Daoy (cell line): Measurements from ENCODE around the gene DAB2IP. TPM values are rescaled to one million over a fixed set of nuclear protein-coding genes. Genes with fewer than 3 reads are reported as not detected.

Experiments used
- DNase-seq: peaks from one replicate; pipeline ENCODE4 v3.0.0-alpha.2; 2015; ENCODE audit warnings: low read depth
- total RNA-seq: library from RNA; depleted of rRNA; stranded (reverse); fragments of >200 nt; shearing (Covaris generic); gene quantifications from 2 replicates; pipeline ENCODE4 v1.2.3, GENCODE V29; 2014

Gene DAB2IP
- total RNA-seq, 1 experiment from 2014 or later: 15.9 TPM

DNA sequence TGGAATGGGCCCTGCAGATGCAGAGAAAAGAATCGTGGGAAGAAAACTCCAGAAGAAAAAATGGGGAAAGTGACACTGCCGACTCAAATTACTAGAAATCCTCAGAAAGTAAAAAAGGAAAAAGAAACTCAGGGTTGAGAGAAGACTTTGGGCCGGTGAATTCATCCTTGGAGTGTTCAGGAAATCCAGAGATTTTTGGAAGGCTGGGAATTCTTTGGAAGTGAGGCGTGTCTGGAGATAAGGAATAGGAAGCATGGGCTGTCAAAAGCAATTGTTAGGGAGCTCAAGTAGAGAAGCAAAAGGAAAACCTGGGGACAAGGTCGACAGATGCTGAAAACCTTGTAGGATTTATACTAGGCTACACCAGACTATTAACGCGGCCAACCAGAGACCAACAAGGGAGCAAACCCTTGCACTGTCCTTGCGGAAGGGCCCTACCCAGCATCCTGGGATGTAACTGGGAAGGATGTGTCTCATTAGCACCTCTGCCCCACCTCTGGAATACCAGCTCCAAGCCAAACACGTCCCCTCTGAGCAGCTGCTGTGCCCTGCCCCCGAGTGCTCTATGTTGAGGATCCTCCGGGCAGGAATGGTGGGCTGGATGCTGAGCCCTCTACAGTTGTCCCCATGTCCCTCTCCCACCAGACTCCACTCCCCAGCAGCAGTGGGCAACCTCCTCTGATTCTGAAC lies 11.6 kb downstream of the DAB2IP start:
- DNase-seq: no peak

DNA sequence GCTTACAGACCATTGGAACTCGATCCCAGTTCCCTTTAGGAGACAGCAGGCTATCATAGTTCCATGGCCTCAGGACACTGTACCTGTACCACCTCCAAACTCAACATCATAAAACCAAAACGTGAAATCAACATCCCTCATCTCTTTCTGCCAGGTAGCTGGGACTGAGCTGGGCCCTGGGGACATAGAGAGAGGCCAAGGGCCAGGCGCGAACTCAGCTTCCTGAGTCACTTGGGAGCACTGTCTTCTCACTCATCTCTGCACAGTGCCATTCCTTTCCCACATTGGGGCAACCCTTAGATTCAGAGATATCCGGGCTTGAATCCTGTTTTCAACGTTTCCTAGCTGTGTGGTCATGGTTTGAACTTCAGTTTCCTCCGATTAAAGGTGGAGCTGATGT lies 12.2 kb downstream of the DAB2IP start:
- no peak for DNase-seq

DNA sequence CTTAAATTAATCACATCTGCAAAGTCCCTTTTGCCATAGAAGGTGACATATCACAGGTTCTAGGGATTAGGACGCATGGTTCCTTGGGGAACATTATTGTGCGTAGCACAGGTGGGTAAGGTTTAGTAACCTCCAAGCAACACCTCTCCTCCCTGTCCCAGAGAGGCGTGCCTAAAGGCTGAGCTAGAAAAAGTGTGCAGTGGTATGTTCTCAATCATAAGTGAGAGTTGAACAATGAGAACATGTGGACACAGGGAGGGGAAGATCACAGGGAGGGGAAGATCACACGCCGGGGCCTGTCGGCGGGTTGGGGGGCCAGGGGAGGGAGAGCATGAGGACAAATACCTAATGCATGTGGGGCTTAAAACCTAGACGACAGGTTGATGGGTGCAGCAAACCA lies 14.9 kb downstream of the DAB2IP start:
- no peak for DNase-seq

DNA sequence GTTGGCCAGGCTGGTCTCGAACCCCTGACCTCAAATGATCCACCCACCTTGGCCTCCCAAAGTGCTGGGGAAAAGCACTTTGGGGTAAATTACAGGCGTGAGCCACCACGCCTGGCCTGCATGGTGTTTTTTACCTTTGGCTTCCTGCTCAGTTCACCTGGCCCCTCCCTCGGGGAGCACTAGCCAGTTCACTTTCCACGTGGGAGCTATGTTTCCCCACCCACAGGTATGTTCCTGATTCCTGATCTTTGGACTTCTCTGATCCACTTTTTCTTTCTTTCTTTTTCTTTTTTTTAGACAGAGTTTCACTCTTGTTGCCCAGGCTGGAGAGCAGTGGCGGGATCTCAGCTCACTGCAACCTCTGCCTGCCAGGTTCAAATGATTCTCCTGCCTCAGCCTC lies 15.8 kb downstream of the DAB2IP start:
- DNase-seq: no peak

DNA sequence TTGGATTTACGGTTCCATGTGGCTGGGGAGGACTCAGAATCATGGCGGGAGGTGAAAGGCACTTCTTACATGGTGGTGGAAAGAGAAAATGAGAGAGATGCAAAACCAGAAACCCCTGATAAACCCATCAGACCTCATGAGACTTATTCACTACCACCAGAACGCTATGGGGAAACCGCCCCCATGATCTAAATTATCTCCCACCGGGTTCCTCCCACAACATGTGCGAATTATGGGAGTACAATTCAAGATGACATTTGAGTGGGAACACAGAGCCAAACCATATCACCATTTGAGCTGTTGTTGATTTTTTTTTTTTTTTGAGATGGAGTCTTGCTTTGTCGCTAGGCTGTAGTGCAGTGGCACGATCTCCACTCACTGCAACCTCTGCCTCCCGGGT lies 16.5 kb downstream of the DAB2IP start:
- DNase-seq: no peak

DNA sequence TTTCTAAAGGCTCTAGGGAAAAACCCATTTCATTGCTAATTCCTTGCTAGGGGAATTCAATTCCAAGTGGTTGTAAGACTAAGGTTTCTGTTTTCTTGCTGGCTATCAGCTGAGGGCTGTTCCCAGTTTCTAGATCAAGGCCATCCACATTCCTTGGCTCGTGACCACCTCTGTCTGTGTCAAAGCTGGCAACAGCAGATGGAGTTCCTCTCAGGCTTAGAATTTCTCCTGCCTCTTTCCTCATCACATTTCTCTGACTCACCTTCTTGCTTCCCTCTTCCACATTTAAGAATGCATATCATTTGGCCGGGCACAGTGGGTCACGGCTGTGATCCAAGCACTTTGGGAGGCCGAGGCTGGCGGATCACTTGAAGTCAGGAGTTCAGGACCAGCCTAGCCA lies 19.0 kb downstream of the DAB2IP start:
- DNase-seq: peak; percentile 42

DNA sequence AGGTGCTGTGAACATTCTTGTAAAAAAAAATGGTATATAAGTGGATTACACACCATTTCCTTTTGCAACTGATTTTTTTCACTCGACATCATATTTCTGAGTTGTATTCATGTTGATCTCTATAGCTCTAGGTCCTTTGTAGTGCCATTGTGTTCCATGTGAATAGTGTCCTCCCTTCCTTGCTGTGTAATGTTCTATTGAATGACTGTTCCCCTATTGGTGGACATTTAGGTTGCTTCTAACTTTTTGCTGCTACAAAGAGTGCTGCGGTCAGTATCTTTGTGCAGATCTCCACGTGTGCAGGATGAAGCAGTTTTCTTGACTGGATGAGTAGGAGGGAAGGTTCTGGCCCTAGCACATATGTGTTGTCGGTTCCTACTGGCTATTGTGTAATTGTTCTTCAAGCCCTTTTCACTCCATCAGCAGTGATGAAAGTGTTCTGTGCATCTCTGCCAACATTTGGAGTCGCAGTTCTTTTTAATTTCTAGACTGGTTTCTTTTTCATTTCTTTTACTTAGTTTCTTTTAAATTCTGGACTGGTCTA lies 20.2 kb downstream of the DAB2IP start:
- DNase-seq: no peak

DNA sequence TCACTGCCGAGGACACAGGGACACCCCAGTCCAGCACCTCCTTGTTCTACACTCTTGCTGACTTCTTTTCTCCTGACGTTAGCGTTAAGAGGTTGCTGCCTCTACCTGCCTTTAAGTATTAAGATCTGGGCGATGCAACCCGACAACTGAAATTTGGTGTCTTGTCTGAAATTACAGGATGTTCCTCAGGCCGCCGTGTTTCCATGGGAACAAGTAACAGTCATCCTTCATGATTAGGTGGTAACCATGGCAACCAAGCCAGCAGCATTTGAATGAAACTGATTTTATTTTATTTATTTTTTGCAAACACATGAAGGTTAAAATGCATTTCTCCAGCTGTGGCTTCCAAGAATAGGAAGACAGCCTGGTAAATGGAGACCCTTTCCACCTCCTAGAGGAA lies 20.8 kb downstream of the DAB2IP start:
- DNase-seq: no peak

DNA sequence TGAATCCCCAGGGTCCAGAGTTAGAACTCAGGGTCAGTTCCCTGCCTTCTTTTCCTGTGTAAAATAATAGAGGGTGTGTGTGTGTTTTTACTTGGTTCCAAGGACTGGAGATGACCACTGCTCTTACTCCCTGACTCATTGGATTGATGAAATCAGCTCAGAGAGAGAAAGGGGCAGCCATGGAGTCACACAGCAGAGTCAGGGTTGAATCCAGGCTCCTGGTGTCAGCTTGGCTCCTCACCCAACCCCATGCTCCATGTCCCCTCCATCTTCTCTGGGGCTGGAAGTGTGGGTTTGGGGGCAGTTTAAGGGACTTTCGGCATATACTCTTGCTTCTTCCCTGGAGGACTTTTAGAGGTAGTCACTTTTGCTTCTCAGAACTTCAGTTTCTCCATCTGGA lies 21.6 kb downstream of the DAB2IP start:
- DNase-seq: no peak

DNA sequence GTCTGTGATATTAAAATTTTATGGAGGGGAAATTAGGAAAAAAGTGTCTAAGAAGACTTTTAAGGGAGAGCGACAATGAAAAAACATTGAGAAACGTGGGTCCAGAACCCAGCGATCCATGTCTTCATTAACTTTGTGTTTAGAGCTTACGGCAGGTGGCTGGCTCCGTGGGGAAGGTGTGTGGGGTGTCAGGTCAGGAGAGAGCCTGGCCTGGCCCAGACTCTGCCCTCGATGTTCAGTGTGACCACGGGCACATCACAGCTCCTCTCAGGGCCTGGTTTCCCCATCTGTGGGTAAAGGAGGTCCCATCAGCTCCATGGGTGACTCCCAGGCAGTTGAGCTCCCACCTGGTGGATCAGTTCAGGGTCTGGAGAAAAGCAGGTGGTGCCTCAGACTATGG lies 22.1 kb downstream of the DAB2IP start:
- no peak for DNase-seq

DNA sequence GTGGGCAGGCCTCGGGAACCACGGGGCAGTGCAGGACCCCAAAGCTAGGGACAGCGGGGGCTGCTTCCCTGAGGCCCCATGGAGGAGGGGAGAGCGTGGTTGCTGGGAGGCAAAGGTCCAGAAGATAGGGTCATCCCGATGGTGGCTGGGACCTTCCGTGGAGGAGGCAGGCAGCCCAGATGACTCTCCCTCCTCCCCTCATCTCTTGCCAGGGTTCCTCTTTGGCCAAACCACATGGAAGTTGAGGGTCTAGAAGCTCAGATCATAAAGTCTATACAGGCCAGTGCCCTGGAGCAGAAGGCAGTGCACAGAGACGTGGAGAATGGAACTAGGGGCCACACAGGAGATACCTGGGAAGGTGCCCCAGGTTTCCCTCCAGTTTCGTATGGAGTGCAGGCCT lies 22.6 kb downstream of the DAB2IP start:
- DNase-seq: no peak

DNA sequence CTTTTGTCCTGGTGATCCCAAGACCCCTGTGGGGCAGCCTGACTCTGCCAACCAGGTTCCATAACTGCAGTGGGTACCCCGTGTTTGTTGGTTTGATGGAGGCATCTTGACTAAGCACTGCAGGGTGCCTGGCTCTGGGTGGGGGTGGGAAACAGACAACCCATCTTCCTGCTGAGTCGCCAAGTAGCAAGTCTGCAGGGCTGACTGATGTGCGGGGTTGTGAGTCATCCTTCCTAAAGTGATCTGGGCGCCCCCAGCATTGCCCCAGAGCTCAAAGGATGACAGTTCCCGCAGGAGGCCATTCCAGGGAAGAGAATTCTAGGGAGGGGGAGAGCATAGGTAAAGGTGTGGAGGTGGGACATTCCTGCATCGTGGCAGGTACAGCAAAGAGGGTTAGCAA lies 23.5 kb downstream of the DAB2IP start:
- DNase-seq: peak; percentile 80

DNA sequence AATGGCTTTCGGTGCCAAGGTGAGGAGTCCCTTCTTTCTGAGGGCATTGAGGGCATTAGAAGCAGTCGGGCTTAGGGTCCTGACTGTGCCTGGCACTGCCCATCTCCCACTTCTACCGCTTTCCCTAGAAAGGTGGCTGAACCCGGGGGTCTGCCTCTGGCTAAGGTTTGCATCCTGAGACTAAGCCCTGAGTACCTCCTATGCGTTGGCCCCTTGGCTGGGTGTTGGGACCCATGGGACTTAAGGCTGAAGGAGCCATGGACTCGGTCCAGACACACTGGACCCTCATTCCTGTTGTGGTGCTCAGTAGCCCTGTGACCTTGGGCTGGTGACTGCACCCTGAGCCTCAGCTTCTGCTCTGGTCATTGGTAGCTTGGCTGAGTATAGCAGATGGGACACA lies 23.9 kb downstream of the DAB2IP start:
- no peak for DNase-seq

DNA sequence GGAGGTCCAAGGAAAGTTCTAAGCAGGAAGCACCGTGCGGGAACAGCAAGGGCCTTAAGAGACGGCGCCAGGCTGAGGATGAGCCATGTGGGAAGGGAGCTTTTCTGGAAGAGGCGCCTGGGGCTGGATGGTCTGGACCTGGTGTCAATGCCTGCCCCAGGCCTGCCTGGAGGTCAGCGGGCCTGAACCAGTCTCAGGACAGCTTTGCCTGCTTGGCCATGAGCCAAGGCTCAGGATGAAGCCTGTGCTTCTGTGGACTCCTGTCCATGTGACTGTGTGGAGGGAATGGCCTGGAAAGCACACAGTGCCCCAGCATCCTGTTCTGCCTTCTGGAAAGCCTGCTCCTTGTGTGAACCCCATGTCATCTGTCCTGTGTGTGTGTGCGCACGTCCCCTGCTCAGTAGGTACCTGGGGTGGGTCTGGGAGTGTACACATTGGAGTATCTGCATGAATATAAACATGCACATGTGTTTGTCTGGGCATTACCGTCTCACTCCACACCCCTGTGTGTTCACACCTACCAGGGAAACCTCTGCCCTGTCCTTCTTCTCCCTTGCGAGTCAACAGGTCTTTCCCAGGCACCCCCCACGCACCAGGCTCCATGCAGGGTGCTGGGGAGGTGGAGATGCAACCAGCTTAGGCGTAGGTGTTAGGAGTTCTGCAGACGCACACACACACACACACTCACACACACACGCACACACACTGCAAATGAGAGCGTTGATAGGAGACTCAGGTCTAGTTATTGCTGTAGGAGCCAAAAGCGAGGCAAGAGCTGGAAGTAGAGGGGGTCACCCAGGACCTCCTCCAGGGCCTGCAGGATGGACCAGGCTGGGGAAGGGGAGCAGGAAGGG lies 24.8 kb downstream of the DAB2IP start:
- no peak for DNase-seq

DNA sequence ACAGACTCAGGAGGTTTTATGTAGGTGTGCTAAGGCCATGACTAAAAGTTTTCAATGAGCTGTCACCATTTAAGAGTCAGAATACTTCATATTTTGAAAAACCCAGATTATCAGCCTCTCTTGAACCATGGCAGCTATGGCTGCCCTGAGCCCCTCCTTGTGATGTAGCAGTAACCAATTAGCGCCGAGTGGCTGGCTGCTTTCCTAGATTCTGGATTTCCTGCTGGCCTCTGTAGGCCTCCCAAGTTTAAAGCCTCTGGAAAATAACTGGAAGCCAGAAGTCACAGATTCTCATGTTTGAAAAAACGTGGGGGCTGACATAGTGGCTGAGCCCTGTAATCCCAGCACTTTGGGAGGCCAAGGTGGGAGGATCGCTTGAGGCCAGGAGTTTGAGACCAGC lies 25.5 kb downstream of the DAB2IP start:
- DNase-seq: no peak

DNA sequence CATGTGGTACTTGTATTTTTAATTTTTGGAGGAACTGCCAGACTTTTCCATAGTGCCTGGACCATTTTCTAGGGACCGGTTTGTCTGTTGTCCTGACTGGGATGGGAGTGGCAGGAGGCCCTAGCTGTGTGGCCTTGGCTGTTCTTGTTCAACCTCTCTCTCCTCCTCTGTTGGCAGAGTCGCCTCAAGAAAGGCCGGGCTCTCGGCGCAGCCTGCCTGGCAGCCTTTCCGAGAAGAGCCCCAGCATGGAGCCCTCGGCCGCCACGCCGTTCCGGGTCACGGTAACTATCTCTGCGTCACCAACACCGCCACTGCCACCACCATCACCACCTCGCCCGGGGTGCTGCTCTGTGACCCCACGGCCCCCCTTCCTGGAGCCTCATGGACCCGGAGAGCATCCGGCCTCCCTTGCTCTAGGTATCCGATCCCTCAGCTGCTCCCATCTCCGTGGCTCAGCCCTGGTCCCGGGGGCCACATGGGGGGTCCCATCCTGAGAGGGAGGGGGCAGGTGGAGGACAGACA lies 27.1 kb downstream of the DAB2IP start:
- DNase-seq: no peak

DNA sequence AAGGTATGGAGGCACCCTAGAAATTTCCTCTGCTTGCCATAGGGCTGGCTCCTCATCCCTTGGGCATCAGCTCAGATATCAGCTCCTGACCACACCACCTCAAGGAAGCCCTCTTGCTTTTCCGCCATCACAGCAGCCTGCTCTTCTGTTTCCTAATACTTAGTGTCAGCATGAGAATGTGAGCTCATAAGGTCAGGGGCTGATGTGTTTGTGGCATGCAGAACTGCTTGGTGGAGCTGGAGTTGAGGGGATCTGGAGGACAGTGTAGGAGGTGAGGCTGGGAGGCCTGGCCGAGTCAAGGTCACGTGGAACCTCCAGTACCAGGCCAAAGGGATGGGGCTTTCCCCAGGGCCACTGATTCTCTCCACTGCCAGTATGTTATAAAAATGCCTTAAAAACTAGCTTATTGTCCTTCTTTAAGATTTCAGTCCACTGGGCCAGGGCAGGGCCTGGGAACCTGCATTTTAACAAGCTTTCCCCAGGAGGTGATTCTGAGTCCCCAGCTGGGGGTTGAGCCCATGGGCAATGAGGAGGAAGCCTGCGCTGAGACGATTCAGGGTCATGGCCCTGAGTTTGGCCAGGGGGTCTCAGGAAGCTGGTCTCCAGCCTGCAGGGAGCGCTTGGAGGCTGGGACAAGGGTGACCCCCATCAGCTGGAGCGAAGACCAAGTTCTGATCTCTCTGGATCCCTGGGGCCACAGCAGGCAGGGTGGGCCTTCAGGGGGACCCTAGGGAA lies 28.6 kb downstream of the DAB2IP start:
- no peak for DNase-seq

DNA sequence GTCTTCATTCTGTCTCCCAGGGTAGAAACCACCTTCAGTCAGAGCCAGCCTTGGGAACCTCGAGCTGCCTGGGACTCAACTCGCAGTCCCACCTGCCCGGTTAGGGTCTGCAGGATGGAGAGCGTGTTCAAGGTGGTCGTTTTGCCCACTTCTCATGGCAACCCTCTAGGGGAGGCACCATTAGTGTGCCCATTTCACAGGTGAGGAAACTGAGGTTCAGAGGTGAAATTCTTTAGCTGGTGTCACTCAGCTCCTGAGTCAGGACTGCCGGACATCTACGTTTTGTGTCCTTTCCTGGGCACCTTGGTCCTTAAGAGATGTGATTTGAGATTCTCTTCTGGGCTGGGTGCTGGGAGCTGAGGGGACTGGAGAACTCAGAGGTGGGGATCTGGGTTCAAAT lies 30.0 kb downstream of the DAB2IP start:
- no peak for DNase-seq

DNA sequence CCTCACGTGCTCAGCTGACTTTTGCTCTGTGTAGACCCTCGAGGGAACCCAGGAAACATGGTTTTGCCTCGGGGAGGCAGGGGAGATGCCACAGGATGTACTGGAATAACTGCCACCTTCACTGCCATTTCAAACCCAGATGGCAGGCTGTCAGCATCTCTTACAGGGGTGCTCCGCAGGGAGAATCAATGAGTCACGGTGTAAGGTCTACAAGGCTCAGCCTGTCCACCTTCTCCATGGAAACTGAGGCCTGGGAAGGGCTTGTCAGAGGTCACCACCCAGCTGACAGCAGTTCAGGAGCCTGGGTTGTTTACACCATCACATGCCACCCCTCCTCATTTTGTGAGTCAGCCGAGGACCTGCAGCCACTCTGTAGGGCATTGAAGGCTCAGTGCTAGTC lies 30.8 kb downstream of the DAB2IP start:
- DNase-seq: no peak

DNA sequence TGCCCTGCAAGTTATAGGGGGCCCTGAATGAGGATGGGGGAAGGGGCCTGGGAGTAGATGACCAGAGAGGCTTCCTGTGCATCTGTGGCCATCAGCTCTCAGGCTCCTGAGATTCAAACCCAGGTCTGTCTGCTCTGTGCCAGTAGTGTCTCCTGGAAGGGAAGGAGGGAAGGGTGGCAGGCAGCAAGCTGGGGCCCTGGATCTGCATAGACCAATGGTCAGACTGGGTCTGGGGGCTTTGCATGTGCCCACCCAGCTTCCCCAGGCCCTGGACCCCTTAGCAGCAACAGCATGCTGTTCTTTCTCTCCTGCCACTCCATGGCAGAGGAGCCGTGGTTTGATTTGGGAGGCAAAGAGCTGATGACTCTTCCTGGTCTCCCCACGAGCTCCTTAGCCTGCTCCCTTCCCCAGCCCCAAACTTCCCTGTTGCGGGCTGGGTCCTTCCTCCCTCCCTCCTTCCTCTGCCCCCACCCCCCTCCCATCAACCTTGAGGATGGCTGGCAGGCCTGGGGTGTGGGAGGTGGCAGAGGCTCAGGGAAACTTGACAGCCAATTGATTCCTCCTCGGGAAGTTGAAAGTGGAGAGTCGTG lies 31.6 kb downstream of the DAB2IP start:
- no peak for DNase-seq

DNA sequence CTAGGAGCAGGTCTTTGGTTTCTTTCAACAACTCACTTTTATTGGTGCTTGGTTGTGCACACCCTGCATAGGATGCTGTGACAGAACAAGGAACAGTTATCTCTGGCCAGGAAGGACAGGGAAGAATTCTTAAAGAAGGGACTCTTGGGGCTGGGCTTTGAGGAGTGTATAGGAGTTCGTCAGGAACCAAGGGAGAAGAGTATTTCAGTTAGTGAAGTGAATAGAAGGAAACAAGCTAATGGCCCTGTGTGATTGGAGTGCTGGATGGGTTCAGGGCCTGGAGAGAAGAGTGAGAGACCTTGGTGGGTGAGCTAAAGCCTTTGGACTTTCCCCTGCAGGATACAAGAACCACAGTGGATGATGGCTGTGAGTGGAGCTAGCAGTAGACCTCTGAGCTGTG lies 32.2 kb downstream of the DAB2IP start:
- no peak for DNase-seq
